Cardiac fibroblast (primary cell): ENCODE data around the gene LGI4.
A peak's percentile ranks its signal among the peaks of the same experiment; 100 is the strongest.

ENCODE experiments used
- DNase-seq, 2 donors: peaks; one replicate each; pipeline versions ENCODE4 v3.0.0 to v3.0.0-alpha.2; 2010; ENCODE audit warnings: low read depth in 2 of 2
- H3K4me3 ChIP-seq, 2 donors: replicated peaks in 1 of 2; 1 replicate in 1 of 2; 2 replicates in 1 of 2; pipeline ENCODE4 v1.5.1; 2011; ENCODE audit warnings: low read depth in 2 of 2, low read length in 2 of 2, mild to moderate bottlenecking in 2 of 2, moderate library complexity in 1 of 2
- CTCF ChIP-seq: IDR thresholded peaks from one replicate; pipeline ENCODE4 v1.5.1; 2011; ENCODE audit warnings: low read depth, mild to moderate bottlenecking, low read length, inconsistent platforms

LGI4 gene

DNA sequence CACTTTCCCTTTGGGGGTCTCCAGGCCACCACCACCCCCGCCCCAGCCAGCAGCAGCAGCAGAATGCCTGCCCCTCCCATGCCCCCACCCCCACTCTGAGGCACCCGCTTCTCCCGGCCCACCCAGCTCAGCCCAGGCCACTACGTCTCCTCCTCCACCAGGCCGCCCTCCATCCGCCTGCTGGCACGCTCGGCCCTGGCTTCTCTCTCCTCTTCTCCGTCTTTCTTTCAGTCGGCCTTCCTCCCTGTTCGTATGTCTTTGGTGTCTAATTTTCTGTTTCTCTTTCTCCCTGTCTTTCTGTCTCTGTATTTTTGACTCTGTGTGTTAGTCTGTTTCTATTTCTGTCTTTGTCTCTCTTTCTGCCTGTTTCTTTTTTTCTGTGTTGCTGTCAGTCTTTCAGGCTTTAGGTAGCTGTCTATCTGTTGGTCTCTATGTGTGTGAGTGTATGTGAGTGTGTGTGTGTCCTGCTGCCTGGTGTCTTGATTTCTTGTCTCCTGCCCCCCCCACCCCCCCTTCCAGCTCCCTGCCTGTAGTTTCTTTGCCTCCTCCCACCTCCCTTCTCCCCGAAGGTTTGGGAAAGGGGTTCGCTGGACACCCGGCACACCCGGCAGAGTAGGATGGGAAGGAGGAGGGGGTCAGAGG lies at the start of gene LGI4:
Gene LGI4, minus strand, starts transcription at position 459 of the 642 bp plus-strand sequence. Its CDS starts 379 bp downstream, at position 80.
- no peak for DNase-seq
- H3K4me3 ChIP-seq = no peak within 1 kb of the TSS
- no peak for TF ChIP-seq CTCF

DNA sequence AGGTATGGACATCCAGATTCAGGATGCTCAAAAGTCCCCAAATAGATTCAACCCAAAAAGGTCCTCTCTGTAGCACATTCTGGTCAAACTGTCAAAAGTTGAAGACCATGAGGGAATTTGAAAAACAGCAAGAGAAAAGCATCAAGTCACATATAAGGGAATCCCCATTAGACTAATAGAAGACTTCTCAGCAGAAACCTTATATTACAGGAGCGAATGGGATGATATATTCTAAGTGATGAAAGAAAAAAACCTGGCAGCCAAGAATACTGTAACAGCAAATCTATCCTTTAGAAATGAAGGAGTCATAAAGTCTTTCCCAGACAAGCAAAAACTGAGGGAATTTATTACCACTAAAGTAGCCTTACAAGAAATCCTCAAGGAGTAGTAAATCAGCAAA lies 49.4 kb upstream of the LGI4 start:
- H3K4me3 ChIP-seq = no peak overlapping the region
- no peak for DNase-seq
- no peak for TF ChIP-seq CTCF

DNA sequence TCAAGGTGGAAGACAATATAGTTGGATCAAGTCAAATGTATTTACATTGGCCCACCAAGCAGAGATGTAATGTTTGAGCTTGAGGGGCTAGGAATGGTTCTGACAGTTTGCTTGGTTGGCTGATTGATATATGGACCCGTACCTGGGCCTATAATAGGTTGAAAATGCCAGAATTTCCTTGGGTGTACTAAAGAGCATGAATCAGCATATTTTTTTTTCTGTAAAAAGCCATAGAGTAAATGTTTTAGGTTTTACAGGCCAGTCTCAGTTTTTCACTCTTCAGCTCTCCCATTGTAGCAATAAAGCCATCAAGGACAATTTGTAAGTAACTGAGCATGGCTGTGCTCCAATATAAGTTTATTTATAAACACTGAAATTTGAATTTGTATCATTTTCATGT lies 46.5 kb upstream of the LGI4 start:
- H3K4me3 ChIP-seq = no peak overlapping the region
- no peak for TF ChIP-seq CTCF
- no peak for DNase-seq

- H3K4me3 ChIP-seq = no peak overlapping the region
- DNase-seq = no peak
- TF ChIP-seq CTCF = no peak
These were observed 45.0 kb upstream of the LGI4 start for GRCh38 chr19:35179830-35180229.

GRCh38 chr19:35178701-35179100 lies 43.8 kb upstream of the LGI4 start:
- H3K4me3 ChIP-seq = no peak overlapping the region
- TF ChIP-seq CTCF = no peak
- DNase-seq = peak in 1 of 2 donors; percentile 44

GRCh38 chr19:35177377-35178274 lies 42.8 kb upstream of the LGI4 start:
- no peak for TF ChIP-seq CTCF
- no peak for DNase-seq
- no peak overlapping the region for H3K4me3 ChIP-seq
